ENCODE measurements around the gene TPRG1L.
"Not testable (repeated sequence)": the region's sequence is repeated elsewhere in the genome, so short reads cannot be mapped to it uniquely, and the experiment has no call there.

Gene TPRG1L

GRCh38 chr1:3609016-3609768, 15.6 kb upstream of the TPRG1L start:
- no peak for DNase-seq (ENCODE audit: low spot score)

GRCh38 chr1:3609769-3610526, 14.9 kb upstream of the TPRG1L start:
- DNase-seq (ENCODE audit: low spot score): no peak

GRCh38 chr1:3610527-3611169, 14.2 kb upstream of the TPRG1L start:
- no peak for DNase-seq (ENCODE audit: low spot score)

DNA sequence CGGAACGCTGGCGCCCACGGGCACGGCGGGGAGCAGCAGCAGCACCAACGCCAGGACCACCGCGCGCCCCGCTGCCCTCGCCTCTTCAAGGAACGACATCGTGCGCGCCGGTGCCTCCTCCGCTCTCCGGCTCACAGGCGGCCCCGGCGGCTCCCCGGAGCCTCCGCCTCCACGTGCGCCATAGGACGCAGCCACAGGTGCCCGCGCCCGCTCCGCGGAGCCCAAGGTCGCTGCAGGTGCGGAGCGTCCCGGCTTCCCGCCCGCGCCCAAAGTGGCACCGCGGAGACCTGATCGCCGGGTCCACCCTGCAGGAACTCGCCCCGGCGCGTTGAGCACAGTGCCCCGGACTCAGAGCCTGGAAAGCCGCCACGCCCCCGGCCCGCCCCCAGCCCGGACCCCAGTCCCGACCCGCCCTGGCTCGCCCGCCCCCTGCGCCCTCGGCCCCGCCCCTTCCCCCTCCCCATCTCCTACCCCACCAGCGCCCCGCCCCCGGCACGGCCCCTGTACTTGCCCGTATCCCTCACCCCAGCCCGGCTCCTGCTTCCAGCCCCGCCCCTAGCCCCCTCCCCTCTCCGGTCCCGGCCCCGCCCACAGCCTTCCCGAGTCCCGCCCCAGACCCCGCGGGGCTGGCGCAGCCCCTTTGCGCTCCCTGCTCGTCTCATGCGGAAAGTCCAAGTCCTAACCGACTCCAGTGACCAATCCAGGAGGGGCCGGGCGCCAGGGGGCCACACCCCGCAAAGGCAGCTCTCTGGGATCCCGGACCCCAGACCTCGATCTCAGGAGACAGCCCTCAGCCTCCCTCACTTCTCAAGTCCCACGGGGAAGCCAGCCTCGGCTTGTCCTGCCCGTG, 13.4 kb upstream of the TPRG1L start, which contains the start of gene MEGF6:
Gene MEGF6, minus strand, starts transcription at position 339 of the 850 bp plus-strand sequence. Its CDS starts 240 bp downstream, at position 99.
- DNase-seq (ENCODE audit: low spot score): no peak

DNA sequence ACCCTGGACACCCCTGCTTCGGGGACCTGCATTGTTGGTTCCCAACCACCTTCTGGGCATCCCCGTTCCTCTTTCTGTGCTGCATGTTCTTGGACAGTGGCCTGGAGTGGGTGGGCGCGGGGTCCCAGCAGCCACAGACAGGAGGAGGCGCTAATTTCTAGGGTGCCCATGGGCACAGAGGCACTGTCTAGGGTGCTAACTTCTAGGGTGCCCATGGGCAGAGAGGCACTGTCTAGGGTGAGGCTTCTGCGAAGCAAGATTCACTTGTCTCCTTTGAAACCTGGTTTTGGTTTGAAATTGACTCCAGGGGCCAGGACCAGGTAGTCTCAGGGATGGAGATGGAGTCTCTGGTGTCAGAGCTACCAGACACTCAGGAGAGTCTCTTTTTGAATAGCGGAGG, 12.7 kb upstream of the TPRG1L start:
- no peak for DNase-seq (ENCODE audit: low spot score)

GRCh38 chr1:3614755-3615742, 9.8 kb upstream of the TPRG1L start:
- DNase-seq (ENCODE audit: low spot score): no peak

DNA sequence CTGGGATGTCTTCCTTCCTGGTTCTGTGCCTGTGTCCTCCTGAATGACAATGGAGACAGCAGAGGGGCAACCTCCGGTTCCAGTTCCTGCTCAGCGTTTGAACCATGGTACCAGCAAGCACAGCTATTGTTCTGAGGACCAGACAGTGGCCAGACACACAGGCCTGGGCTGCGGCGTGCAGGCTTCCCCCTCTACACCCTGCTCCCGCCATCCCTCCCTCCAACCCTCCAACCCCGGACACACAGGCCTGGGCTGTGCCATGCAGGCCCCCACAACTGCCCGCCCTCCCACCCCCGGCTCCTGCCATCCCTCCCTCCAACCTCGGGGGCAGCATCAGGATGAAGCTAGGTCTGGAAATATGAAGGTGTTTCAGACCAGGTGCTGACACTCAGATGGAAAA, 8.0 kb upstream of the TPRG1L start:
- no peak for DNase-seq (ENCODE audit: low spot score)

- DNase-seq (ENCODE audit: low spot score): no peak
These were observed 6.9 kb upstream of the TPRG1L start for GRCh38 chr1:3617806-3618345.

GRCh38 chr1:3618531-3618880, 6.3 kb upstream of the TPRG1L start:
- DNase-seq (ENCODE audit: low spot score): no peak

DNA sequence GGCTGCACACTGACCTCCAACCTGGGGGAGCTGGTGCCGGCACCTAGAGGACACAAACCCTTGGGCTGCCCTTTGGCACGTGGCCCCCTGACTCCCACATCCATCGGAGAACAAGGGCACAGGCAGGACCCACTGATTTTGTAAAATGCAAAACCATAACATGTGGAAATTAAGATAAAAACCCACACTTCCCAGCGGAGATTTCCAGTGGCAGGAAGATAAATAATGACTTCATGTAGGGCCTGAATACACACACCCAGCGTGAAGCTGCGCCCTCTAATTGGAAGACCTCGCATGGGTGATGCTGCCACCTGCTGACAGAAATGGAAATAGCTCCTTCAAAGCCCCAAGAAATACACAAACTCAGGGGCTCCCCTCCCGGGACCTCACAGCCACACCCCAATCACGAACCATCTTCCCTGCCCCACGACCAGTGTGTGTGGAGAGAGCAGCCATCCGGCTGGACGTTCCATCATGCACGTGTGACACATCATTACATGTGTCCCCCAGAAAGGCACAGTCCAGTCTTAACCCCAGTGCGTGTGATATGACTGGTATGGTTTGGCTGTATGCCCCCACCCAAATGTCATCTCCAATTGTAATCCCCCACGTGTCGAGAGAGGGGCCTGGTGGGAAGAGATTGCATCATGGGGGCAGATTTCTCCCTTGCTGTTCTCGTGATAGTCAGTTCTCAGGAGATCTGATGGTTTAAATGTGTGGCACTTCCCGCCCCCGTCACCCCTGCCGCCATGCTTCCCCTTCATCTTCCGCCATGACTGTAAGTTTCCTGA, 5.7 kb upstream of the TPRG1L start:
- DNase-seq (ENCODE audit: low spot score): peak; percentile 74

DNA sequence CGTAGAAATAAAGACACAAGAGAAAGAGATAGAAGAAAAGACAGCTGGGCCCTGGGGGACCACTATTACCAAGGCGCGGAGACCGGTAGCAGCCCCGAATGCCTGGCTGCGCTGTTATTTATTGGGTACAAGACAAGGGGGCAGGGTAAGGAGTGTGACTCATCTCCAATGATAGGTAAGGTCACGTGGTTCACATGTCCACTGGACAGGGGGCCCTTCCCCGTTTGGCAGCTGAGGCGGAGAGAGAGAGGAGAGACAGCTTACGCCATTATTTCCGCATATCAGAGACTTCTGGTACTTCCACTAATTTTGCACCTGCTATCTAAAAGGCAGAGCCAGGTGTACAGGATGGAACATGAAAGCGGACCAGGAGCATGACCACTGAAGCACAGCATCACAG, 4.1 kb upstream of the TPRG1L start:
- DNase-seq (ENCODE audit: low spot score): no peak

DNA sequence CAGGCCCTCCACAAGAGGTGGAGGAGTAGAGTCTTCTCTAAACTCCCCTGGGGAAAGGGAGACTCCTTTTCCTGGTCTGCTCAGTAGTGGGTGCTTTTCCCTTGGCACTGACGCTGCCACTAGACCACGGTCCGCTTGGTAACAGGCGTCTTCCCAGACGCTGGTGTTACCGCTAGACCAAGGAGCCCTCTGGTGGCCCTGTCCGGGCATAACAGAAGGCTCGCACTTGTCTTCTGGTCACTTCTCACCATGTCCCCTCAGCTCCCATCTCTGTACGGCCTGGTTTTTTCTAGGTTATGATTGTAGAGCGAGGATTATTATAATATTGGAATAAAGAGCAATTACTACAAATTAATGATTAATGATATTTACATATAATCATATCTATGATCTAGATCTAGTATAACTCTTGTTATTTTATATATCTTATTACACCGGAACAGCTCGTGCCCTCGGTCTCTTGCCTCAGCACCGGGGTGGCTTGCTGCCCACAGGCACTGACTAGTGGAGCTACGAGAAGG, 3.6 kb upstream of the TPRG1L start:
- not testable (repeated sequence) for DNase-seq (ENCODE audit: low spot score)

GRCh38 chr1:3622102-3622501, 2.7 kb upstream of the TPRG1L start:
- not testable (repeated sequence) for DNase-seq (ENCODE audit: low spot score)

DNA sequence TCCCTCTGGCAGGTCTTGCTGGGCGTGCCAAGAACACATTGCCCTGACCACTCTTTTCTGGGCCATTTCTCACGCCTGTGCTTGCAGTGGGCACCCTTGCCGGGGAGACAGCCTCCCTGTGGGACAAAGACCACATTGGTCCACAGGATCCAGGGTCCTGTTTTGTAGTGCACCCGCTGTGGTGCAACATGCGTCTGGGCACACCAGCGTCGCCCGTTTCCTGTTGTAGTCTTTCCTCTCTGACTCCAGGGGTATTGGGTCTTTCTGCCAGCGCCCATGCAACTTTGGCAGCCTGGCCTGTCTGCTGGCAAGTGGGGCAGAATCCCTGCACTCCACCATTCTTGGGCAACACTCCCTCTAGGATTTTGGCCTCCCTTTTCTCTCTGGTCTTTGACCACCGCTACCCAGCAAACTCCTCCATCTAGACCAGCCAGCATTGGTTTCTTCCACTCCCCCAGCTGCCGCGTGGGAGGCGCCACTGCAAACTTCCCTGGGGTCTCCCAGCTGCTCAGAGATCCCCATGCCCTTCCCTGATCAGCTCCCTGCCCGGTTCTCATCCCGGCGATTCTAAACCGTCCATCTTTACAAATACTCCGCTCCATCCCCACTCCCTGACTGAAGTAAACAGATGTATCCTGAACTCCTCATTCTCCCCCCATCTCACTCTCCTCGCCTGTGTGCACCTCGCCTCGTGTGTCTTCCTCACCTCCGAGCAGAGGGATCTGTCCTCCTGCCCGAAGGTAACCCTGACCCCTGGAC, 1.2 kb upstream of the TPRG1L start:
- no peak for DNase-seq (ENCODE audit: low spot score)

- no peak for DNase-seq (ENCODE audit: low spot score)
These were observed 514 bp downstream of the TPRG1L start for GRCh38 chr1:3625151-3625907.

DNA sequence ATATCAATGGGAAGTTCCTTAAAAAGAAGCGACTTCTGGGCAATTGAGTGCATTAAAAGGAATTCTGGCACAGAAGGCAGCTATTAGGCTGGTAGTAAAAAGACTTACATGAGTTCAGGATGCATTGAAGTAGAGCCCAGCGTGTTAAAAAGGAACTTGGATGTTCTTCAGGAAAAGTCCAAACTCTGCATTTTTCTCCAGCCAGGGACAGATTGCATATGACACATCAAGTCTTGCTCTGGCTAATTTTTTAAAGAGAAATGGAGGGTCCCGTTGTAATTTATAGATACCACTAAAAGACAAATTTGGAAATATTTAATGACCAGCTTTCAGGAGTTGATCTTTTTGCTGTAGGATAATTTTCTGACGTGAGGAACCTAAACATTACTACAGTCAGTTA, 1.2 kb downstream of the TPRG1L start:
- DNase-seq (ENCODE audit: low spot score): no peak

- no peak for DNase-seq (ENCODE audit: low spot score)
These were observed 2.9 kb downstream of the TPRG1L start for GRCh38 chr1:3627515-3628253.
